Omental fat pad (tissue), 4 donors: ENCODE measurements around the gene ADH7. TPM values are rescaled to one million over a fixed set of nuclear protein-coding genes. Genes with fewer than 3 reads are reported as not detected.
A peak's percentile ranks its signal among the peaks of the same experiment; 100 is the strongest.

Experiments
- ATAC-seq: fragments of 150-250 bp; one replicate; pipeline ENCODE4 v1.9.1; 2016; ENCODE audit warnings: mild to moderate bottlenecking, moderate library complexity; ENCODE audit not compliant: low FRiP score
- DNase-seq: peaks from one replicate; pipeline ENCODE4 v3.0.0-alpha.2; 2019; ENCODE audit warnings: low spot score
- total RNA-seq, 4 donors: library from RNA; depleted of rRNA; stranded (reverse); fragments of >200 nt; gene quantifications; one replicate each; pipeline ENCODE4 v1.1.0, GENCODE V29; 2016
- TF ChIP-seq, protein P1 (sequence below), 3 donors: fragments of 450-650 bp; IDR thresholded peaks; one replicate each; pipeline ENCODE4 v1.5.1; 2016 to 2017; ENCODE audit warnings: antibody characterized with exemption in 3 of 3, mild to moderate bottlenecking in 3 of 3, moderate library complexity in 2 of 3

ADH7 gene
- total RNA-seq, 4 donors from 2014 or later = not detected

DNA sequence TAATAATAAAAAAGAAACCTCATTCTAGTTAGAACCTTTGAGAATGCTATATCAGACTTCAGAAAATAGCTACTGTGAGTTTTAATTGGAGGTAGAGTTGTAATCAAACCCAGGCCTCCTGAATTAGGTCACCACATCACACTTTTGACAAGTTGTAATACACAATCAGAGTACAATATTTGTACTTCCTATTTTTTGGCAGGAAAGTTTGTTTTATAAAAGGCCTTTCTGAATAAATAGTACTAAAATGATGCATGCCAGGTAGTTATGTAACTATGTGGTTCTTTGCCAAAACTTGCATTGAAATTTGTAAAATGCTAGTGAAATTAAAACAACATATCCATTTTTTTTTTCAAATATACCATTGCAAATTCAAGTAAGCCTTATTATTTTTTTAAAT lies 26.8 kb downstream of the ADH7 start:
- DNase-seq (no peak), ATAC-seq (no peak)
- TF ChIP-seq, protein P1, sequence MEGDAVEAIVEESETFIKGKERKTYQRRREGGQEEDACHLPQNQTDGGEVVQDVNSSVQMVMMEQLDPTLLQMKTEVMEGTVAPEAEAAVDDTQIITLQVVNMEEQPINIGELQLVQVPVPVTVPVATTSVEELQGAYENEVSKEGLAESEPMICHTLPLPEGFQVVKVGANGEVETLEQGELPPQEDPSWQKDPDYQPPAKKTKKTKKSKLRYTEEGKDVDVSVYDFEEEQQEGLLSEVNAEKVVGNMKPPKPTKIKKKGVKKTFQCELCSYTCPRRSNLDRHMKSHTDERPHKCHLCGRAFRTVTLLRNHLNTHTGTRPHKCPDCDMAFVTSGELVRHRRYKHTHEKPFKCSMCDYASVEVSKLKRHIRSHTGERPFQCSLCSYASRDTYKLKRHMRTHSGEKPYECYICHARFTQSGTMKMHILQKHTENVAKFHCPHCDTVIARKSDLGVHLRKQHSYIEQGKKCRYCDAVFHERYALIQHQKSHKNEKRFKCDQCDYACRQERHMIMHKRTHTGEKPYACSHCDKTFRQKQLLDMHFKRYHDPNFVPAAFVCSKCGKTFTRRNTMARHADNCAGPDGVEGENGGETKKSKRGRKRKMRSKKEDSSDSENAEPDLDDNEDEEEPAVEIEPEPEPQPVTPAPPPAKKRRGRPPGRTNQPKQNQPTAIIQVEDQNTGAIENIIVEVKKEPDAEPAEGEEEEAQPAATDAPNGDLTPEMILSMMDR (IDR thresholded peaks at IDR 0.05) = no peak

DNA sequence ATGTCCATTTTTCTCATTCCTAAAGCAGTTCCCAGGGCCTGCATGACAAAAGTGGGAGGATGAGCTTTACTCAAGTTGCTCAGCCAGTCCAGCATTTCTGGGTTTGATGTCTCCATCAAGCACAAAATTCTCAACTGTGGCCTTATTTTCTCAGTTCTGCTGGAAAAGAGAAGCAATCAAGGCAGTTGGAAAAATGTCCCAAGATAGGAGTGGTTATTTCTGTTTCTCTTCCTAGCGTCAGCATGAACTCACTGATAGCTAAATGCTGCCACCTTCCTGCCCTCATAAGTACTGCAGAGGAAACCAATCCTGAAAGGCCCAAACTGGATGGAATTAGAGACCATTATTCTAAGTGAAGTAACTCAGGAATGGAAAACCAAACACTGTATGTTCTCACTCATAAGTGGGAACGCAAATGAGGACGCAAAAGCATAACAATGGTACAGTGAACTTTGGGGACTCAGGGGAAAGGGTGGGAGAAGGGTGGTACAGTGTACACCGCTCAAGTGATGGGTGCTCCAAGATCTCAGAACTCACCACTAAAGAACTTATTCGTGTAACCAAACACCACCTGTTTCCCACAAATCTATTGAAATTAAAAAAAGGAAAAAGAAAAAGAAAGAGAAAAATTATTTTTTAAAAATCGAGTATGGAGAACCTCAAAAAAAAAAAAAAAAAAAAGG lies 29.6 kb downstream of the ADH7 start:
- TF ChIP-seq, protein P1 (IDR thresholded peaks at IDR 0.05) = peak in 2 of 3 donors; percentile 11 to 82
- ATAC-seq (peak; percentile 82), DNase-seq (peak; percentile 80)

DNA sequence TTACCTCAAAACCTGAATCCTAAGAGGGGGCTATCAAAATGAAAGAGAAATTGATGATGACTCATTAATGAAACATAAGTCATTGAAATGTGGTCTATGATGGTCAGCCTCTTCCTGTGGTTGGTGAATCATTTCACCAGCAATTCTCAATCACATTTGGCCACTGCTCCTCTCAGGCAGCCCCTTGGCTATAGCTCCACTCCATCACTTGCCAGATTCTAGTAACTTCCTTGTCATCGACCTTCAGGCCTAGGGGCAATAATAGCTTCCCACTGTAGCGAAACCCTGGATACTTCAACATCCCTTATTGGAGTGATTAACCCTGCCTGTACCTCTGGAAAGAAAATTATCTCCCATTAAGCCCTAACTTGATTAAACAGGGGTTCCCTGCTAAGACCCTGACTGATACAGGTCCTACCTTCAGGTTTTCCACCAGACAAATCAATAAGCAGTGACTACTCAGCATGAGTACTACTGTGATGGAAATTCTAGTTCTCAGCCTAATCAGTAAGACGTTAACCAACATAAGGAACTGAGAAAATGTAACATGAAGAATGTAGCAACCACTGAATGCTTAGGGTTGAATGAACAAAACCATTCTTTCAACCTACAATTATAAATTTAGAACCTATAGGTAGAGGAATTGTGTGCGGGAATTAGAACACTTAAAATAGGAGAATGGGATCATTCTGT lies 30.4 kb downstream of the ADH7 start:
- ATAC-seq = peak; percentile 74
- TF ChIP-seq, protein P1 (IDR thresholded peaks at IDR 0.05) = no peak
- no peak for DNase-seq

GRCh38 chr4:99403380-99404184 lies 31.6 kb downstream of the ADH7 start:
- TF ChIP-seq, protein P1 (IDR thresholded peaks at IDR 0.05) = no peak
- no peak for ATAC-seq
- no peak for DNase-seq

DNA sequence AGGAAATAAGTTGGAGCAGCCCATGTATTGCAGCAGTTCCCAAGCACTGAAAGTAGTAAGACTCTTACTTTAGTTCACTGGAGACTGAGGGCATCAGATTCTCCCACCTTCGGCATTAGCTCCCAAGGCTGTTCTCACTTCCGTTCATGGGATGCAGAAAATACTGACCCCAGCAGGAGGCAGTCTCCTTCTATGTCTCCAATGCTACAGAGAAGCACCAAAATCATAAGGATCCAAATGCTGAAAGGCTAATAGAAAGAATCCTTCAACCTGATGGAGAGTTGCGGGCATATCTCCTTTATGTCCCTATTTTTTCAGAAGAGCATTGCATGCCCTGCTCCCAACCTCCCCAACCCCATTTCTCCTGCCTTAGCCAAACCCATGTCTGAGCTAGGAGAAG lies 32.4 kb downstream of the ADH7 start:
- no peak for ATAC-seq
- no peak for DNase-seq
- TF ChIP-seq, protein P1 (IDR thresholded peaks at IDR 0.05) = no peak

GRCh38 chr4:99400831-99401230 lies 34.3 kb downstream of the ADH7 start:
- ATAC-seq = no peak
- no peak for DNase-seq
- TF ChIP-seq, protein P1 (IDR thresholded peaks at IDR 0.05) = no peak
